Measurements from ENCODE around the gene ENTREP3. TPM values are rescaled to one million over a fixed set of nuclear protein-coding genes. Genes with fewer than 3 reads are reported as not detected.

The ENTREP3 gene
- total RNA-seq (2014; rRNA removed; shearing (Covaris generic)) (6.6 and 9.1 TPM in 2 replicates), total RNA-seq (2022) (53.1 and 59.3 TPM in 2 replicates), Bru-seq, nascent RNA (percentile 43 among the genes with signal in this experiment), BruChase-seq, experiment 1, labeled RNA remaining after a 6-hour chase (percentile 71 among the genes with signal in this experiment), BruChase-seq, experiment 2, labeled RNA remaining after a 2-hour chase (percentile 56 among the genes with signal in this experiment)
- long read RNA-seq, transcript FAM189B-202 (12 exons, 3,082 nt) = major isoform, 5 of 27 reads
- long read RNA-seq, partial matches to known transcripts = 14 of 27 reads
- long read RNA-seq, other reads (novel, unspliced or antisense) = 3 of 27 reads

- Histone ChIP-seq H3K36me3 (ENCODE audit: insufficient read depth, low read length) (peaks cover 39% of the 10 kb centered on the region), H3K9me3 (ENCODE audit: low read length) (no peaks in the 10 kb centered on the region), H3K79me2 (ENCODE audit: insufficient read depth, low read depth, low read length) (peaks cover 4% of the 10 kb centered on the region; the same call in 1 of the 2 replicates), H2AFZ (ENCODE audit: low read length) (peak within 1 kb of the TSS; percentile 61), H3K9me2 (ENCODE audit: insufficient read depth, low read length) (no peaks in the 10 kb centered on the region), H3K4me3 (ENCODE audit: low read depth, low read length, poor library complexity, severe bottlenecking) (peak within 1 kb of the TSS; percentile 77), H3K27ac (ENCODE audit: low read depth, low read length, poor library complexity, severe bottlenecking) (no peak within 1 kb of the TSS), H3K4me2 (ENCODE audit: low read length) (peak within 1 kb of the TSS; percentile 95), H4K20me1 (ENCODE audit: insufficient read depth, low read length) (no peaks in the 10 kb centered on the region), H3K4me1 (ENCODE audit: insufficient read depth, low read length, poor library complexity, severe bottlenecking) (peaks cover 27% of the 10 kb centered on the region)
- intact Hi-C loops (cut with micrococcal nuclease; ENCODE audit: unreplicated experiment) = no loop called here
- no peak for TF ChIP-seq CTCF (conservative IDR thresholded peaks at IDR 0.05; ENCODE audit: low read length)
- TF ChIP-seq EZH2phosphoT487 (IDR thresholded peaks at IDR 0.05; ENCODE audit: borderline replicate concordance, low read depth, low read length) = no peak
- no TSS peak for BruUV-seq (replicated peaks)
- POLR2A ChIA-PET = no interaction called here
- CTCF ChIA-PET (ENCODE audit: unreplicated experiment) = no interaction called here
- peak; percentile 79 for DNase-seq (ENCODE audit: low spot score)
These were observed at the start of gene ENTREP3 for GRCh38 chr1:155255243-155256007. Gene ENTREP3 (minus strand): TSS chr1:155255483. CDS start chr1:155254877, 606 bp downstream.

GRCh38 chr1:155304558-155305063 is 49.3 kb upstream of the ENTREP3 start:
- no peaks in the 10 kb centered on the region for H3K9me3 ChIP-seq (ENCODE audit: low read length)
- no peak for TF ChIP-seq CTCF (conservative IDR thresholded peaks at IDR 0.05; ENCODE audit: low read length)
- TF ChIP-seq EZH2phosphoT487 (IDR thresholded peaks at IDR 0.05; ENCODE audit: borderline replicate concordance, low read depth, low read length) = no peak
- CTCF ChIA-PET (ENCODE audit: unreplicated experiment) = no interaction called here
- no peak overlapping the region for H3K4me2 ChIP-seq (ENCODE audit: low read length)
- no peak overlapping the region for H3K27ac ChIP-seq (ENCODE audit: low read depth, low read length, poor library complexity, severe bottlenecking)
- no peaks in the 10 kb centered on the region for H3K9me2 ChIP-seq (ENCODE audit: insufficient read depth, low read length)
- DNase-seq (ENCODE audit: low spot score) = no peak
- H3K79me2 ChIP-seq (ENCODE audit: insufficient read depth, low read depth, low read length) = peaks cover 9% of the 10 kb centered on the region
- no TSS peak for BruUV-seq (replicated peaks)
- H2AFZ ChIP-seq (ENCODE audit: low read length) = peak overlapping the region; percentile 45; the same call in 1 of the 2 replicates
- POLR2A ChIA-PET = no interaction called here
- intact Hi-C loops (cut with micrococcal nuclease; ENCODE audit: unreplicated experiment) = loop anchor here (5.0 kb wide), 1 partner anchor 97 kb away; the partner anchor contains the start of genes MTX1 and THBS3
- H4K20me1 ChIP-seq (ENCODE audit: insufficient read depth, low read length) = no peaks in the 10 kb centered on the region
- H3K4me3 ChIP-seq (ENCODE audit: low read depth, low read length, poor library complexity, severe bottlenecking) = no peak overlapping the region
- peaks cover under 1% of the 10 kb centered on the region; the same call in 1 of the 2 replicates for H3K36me3 ChIP-seq (ENCODE audit: insufficient read depth, low read length)
- peaks cover 15% of the 10 kb centered on the region for H3K4me1 ChIP-seq (ENCODE audit: insufficient read depth, low read length, poor library complexity, severe bottlenecking)
